Stromal cell of bone marrow (primary cell): ENCODE results near the gene SLC2A1.
"Not testable (repeated sequence)": the region's sequence is repeated elsewhere in the genome, so short reads cannot be mapped to it uniquely, and the experiment has no call there.

ENCODE experiments used
- DNase-seq: peaks from one replicate; pipeline ENCODE4 v3.0.0-alpha.2; 2012; ENCODE audit warnings: low read depth

SLC2A1 gene

GRCh38 chr1:42928859-42929258 is 29.8 kb downstream of the SLC2A1 start:
- no peak for DNase-seq

GRCh38 chr1:42927920-42928505 is 30.7 kb downstream of the SLC2A1 start:
- no peak for DNase-seq

- no peak for DNase-seq
Measured at GRCh38 chr1:42927274-42927841, 31.3 kb downstream of the SLC2A1 start.

GRCh38 chr1:42926879-42927242 is 31.8 kb downstream of the SLC2A1 start:
- DNase-seq, result no peak

GRCh38 chr1:42926235-42926878 is 32.3 kb downstream of the SLC2A1 start:
- DNase-seq, result no peak

GRCh38 chr1:42924851-42925760 is 33.6 kb downstream of the SLC2A1 start:
- no peak for DNase-seq

- peak; percentile 80 for DNase-seq
Measured at GRCh38 chr1:42924082-42924850, 34.4 kb downstream of the SLC2A1 start.

- DNase-seq, result no peak
Measured at GRCh38 chr1:42923367-42924081, 35.1 kb downstream of the SLC2A1 start.

- DNase-seq, result peak; percentile 54
Measured at GRCh38 chr1:42922687-42923366, 35.8 kb downstream of the SLC2A1 start.

GRCh38 chr1:42921769-42922168 is 36.9 kb downstream of the SLC2A1 start:
- DNase-seq, result no peak

GRCh38 chr1:42919651-42920050 is 39.0 kb downstream of the SLC2A1 start:
- DNase-seq, result not testable (repeated sequence)

GRCh38 chr1:42917241-42917495 is 41.5 kb downstream of the SLC2A1 start:
- DNase-seq, result no peak

GRCh38 chr1:42915456-42915855 is 43.2 kb downstream of the SLC2A1 start:
- no peak for DNase-seq

GRCh38 chr1:42914092-42914627 is 44.5 kb downstream of the SLC2A1 start:
- DNase-seq, result no peak

- peak; percentile 62 for DNase-seq
Measured at GRCh38 chr1:42913426-42914091, 45.1 kb downstream of the SLC2A1 start.

- DNase-seq, result no peak
Measured at GRCh38 chr1:42910985-42911384, 47.7 kb downstream of the SLC2A1 start.

- no peak for DNase-seq
Measured at GRCh38 chr1:42908046-42908445, 50.6 kb downstream of the SLC2A1 start.

- no peak for DNase-seq
Measured at GRCh38 chr1:42904434-42904833, 54.2 kb downstream of the SLC2A1 start.

GRCh38 chr1:42899960-42900359 is 58.7 kb downstream of the SLC2A1 start:
- not testable (repeated sequence) for DNase-seq
